Activated T-cell treated with anti-CD3 and anti-CD28 coated beads, Interleukin-2, amount 50 U/mL, for 24 hours (primary cell): ENCODE data around the gene ACBD5.

Source experiments
- DNase-seq: peaks from one replicate; pipeline ENCODE4 v3.0.0-alpha.2; 2020
- H3K27ac Mint-ChIP-seq: 2 replicates; pipeline ENCODE4 v1.8.0; 2020; ENCODE audit warnings: mild to moderate bottlenecking, mixed read lengths
- H3K27me3 Mint-ChIP-seq: 2 replicates; pipeline ENCODE4 v1.8.0; 2020; ENCODE audit warnings: mixed read lengths
- H3K36me3 Mint-ChIP-seq: 2 replicates; pipeline ENCODE4 v1.8.0; 2020; ENCODE audit warnings: low read depth, mixed read lengths
- H3K4me1 Mint-ChIP-seq: 2 replicates; pipeline ENCODE4 v1.8.0; 2020; ENCODE audit warnings: low read depth, mixed read lengths
- H3K4me3 Mint-ChIP-seq: 2 replicates; pipeline ENCODE4 v1.8.0; 2020; ENCODE audit warnings: mild to moderate bottlenecking, moderate library complexity, mixed read lengths
- H3K9me3 Mint-ChIP-seq: 2 replicates; pipeline ENCODE4 v1.8.0; 2020; ENCODE audit warnings: mixed read lengths

Gene ACBD5

GRCh38 chr10:27150261-27150660, 90.3 kb downstream of the ACBD5 start:
- Mint-ChIP-seq H3K27ac (peak overlapping the region; percentile 90), H3K36me3 (peaks cover 90% of the 10 kb centered on the region), H3K9me3 (no peaks in the 10 kb centered on the region), H3K27me3 (no peaks in the 10 kb centered on the region), H3K4me3 (no peak overlapping the region), H3K4me1 (peaks cover 57% of the 10 kb centered on the region)
- no peak for DNase-seq

GRCh38 chr10:27147701-27148100, 92.9 kb downstream of the ACBD5 start:
- Mint-ChIP-seq H3K36me3 (peaks cover 89% of the 10 kb centered on the region), H3K9me3 (no peaks in the 10 kb centered on the region), H3K27ac (peak overlapping the region; percentile 83), H3K27me3 (no peaks in the 10 kb centered on the region), H3K4me1 (peaks cover 52% of the 10 kb centered on the region), H3K4me3 (no peak overlapping the region)
- no peak for DNase-seq

- H3K27ac Mint-ChIP-seq = no peak overlapping the region
- H3K36me3 Mint-ChIP-seq = peaks cover 89% of the 10 kb centered on the region
- peaks cover 39% of the 10 kb centered on the region for H3K4me1 Mint-ChIP-seq
- no peak overlapping the region for H3K4me3 Mint-ChIP-seq
- no peak for DNase-seq
- H3K9me3 Mint-ChIP-seq = no peaks in the 10 kb centered on the region
- no peaks in the 10 kb centered on the region for H3K27me3 Mint-ChIP-seq
These were observed 94.7 kb downstream of the ACBD5 start for GRCh38 chr10:27145937-27146336.
